Epithelial cell of esophagus (primary cell): ENCODE data around the gene CCDC30.
A peak's percentile ranks its signal among the peaks of the same experiment; 100 is the strongest.

Experiments
- DNase-seq: peaks from one replicate; pipeline ENCODE4 v3.0.0; 2010; ENCODE audit warnings: low read depth
- H3K4me3 ChIP-seq: 2 replicates; pipeline ENCODE4 v1.5.1; 2011; ENCODE audit warnings: mild to moderate bottlenecking, low read length, control low read depth
- CTCF ChIP-seq: IDR thresholded peaks from 2 replicates; pipeline ENCODE4 v1.5.1; 2011; ENCODE audit warnings: low read depth, mild to moderate bottlenecking, low read length, control low read depth, inconsistent platforms; ENCODE audit not compliant: insufficient read depth; ENCODE audit errors: missing control alignments

Gene CCDC30

GRCh38 chr1:42639116-42639515 is 176.0 kb downstream of the CCDC30 start:
- no peak for DNase-seq
- TF ChIP-seq CTCF, result no peak
- no peak overlapping the region for H3K4me3 ChIP-seq

GRCh38 chr1:42646056-42646455 is 183.0 kb downstream of the CCDC30 start:
- H3K4me3 ChIP-seq, result no peak overlapping the region
- no peak for TF ChIP-seq CTCF
- DNase-seq, result no peak

- peak overlapping the region; percentile 94 for H3K4me3 ChIP-seq
- peak; percentile 15 for DNase-seq
- TF ChIP-seq CTCF, result no peak
Measured at GRCh38 chr1:42657201-42657600, 194.1 kb downstream of the CCDC30 start.

GRCh38 chr1:42657981-42658876 is 195.1 kb downstream of the CCDC30 start, which contains the start of gene PPIH:
Gene PPIH, plus strand, starts transcription at chr1:42658423. Its CDS starts 24 bp downstream, at chr1:42658447.
- H3K4me3 ChIP-seq, result peak within 1 kb of the TSS; percentile 94
- DNase-seq, result peak; percentile 96
- TF ChIP-seq CTCF, result peak; percentile 32

GRCh38 chr1:42658877-42659337 is 195.8 kb downstream of the CCDC30 start:
- peak; percentile 35 for DNase-seq
- TF ChIP-seq CTCF, result no peak
- H3K4me3 ChIP-seq, result peak overlapping the region; percentile 94

GRCh38 chr1:42660907-42661500 is 197.9 kb downstream of the CCDC30 start:
- no peak for DNase-seq
- no peak overlapping the region for H3K4me3 ChIP-seq
- no peak for TF ChIP-seq CTCF
